ENCODE results near the gene OR5P2.

OR5P2 gene

GRCh38 chr11:7796842-7797241 is at the start of gene OR5P2:
Gene OR5P2 (minus strand): TSS chr11:7796942. CDS start chr11:7796942, 0 bp downstream.
- no peak for TF ChIP-seq CTCF (IDR thresholded peaks at IDR 0.05; ENCODE audit: borderline replicate concordance, insufficient read depth, low read depth, low read length)
- H3K4me3 ChIP-seq (ENCODE audit: low read depth, low read length), result no peak within 1 kb of the TSS

- no peak overlapping the region for H3K4me3 ChIP-seq (ENCODE audit: low read depth, low read length)
- no peak for TF ChIP-seq CTCF (IDR thresholded peaks at IDR 0.05; ENCODE audit: borderline replicate concordance, insufficient read depth, low read depth, low read length)
Measured at GRCh38 chr11:7846003-7846402, 49.3 kb upstream of the OR5P2 start.

GRCh38 chr11:7844986-7845385 is 48.2 kb upstream of the OR5P2 start:
- H3K4me3 ChIP-seq (ENCODE audit: low read depth, low read length), result no peak overlapping the region
- no peak for TF ChIP-seq CTCF (IDR thresholded peaks at IDR 0.05; ENCODE audit: borderline replicate concordance, insufficient read depth, low read depth, low read length)

- no peak overlapping the region for H3K4me3 ChIP-seq (ENCODE audit: low read depth, low read length)
- TF ChIP-seq CTCF (IDR thresholded peaks at IDR 0.05; ENCODE audit: borderline replicate concordance, insufficient read depth, low read depth, low read length), result no peak
Measured at GRCh38 chr11:7844521-7844920, 47.8 kb upstream of the OR5P2 start.

GRCh38 chr11:7840578-7840977 is 43.8 kb upstream of the OR5P2 start:
- H3K4me3 ChIP-seq (ENCODE audit: low read depth, low read length), result no peak overlapping the region
- no peak for TF ChIP-seq CTCF (IDR thresholded peaks at IDR 0.05; ENCODE audit: borderline replicate concordance, insufficient read depth, low read depth, low read length)

GRCh38 chr11:7833527-7833926 is 36.8 kb upstream of the OR5P2 start:
- no peak overlapping the region for H3K4me3 ChIP-seq (ENCODE audit: low read depth, low read length)
- no peak for TF ChIP-seq CTCF (IDR thresholded peaks at IDR 0.05; ENCODE audit: borderline replicate concordance, insufficient read depth, low read depth, low read length)

- no peak within 1 kb of the TSS for H3K4me3 ChIP-seq (ENCODE audit: low read depth, low read length)
- no peak for TF ChIP-seq CTCF (IDR thresholded peaks at IDR 0.05; ENCODE audit: borderline replicate concordance, insufficient read depth, low read depth, low read length)
Measured at GRCh38 chr11:7830740-7831139, 34.0 kb upstream of the OR5P2 start, which contains the start of gene OR5P3. Gene OR5P3 (minus strand): TSS chr11:7830840.
